ENCODE results near the gene TRAF2.
"Not testable (repeated sequence)": the region's sequence is repeated elsewhere in the genome, so short reads cannot be mapped to it uniquely, and the experiment has no call there.

The TRAF2 gene, protein sequence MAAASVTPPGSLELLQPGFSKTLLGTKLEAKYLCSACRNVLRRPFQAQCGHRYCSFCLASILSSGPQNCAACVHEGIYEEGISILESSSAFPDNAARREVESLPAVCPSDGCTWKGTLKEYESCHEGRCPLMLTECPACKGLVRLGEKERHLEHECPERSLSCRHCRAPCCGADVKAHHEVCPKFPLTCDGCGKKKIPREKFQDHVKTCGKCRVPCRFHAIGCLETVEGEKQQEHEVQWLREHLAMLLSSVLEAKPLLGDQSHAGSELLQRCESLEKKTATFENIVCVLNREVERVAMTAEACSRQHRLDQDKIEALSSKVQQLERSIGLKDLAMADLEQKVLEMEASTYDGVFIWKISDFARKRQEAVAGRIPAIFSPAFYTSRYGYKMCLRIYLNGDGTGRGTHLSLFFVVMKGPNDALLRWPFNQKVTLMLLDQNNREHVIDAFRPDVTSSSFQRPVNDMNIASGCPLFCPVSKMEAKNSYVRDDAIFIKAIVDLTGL

DNA sequence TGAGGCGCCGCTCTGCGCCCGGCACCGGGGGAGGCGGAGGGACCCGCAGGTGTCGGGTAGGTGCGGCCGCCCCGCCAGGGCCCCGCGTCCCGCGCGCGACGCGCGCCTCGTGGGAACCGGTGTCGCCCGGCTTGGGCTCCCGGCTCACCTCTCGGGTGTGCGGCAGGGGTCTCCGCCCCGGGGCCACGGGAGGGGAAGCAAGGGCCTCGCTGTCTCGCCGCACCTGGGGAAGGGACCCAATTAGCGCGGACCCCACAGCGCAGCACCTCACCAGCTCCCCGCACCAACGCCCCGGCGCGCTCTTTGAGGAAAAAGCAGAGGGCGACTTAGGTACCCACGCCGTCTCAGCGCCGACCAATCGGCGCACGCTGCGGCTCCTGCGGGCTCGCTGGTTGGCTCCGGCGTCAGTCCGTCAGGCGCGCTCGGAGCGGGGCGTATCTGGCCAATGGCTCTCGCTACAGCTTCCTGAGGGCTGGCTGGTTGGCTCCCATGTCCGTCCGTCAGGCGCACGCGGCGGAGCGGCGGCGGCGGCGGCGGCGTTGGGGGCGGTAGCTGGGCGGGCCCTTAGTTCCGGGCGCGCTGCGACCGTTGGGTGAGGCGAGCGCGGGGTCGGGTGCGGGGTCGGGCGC, at the start of gene TRAF2:
TRAF2 (plus strand) TSS at position 567 of the 629 bp plus-strand sequence. CDS start 12,225 bp downstream, outside the sequence.
- peak; percentile 99 for DNase-seq (ENCODE audit: low read depth)

DNA sequence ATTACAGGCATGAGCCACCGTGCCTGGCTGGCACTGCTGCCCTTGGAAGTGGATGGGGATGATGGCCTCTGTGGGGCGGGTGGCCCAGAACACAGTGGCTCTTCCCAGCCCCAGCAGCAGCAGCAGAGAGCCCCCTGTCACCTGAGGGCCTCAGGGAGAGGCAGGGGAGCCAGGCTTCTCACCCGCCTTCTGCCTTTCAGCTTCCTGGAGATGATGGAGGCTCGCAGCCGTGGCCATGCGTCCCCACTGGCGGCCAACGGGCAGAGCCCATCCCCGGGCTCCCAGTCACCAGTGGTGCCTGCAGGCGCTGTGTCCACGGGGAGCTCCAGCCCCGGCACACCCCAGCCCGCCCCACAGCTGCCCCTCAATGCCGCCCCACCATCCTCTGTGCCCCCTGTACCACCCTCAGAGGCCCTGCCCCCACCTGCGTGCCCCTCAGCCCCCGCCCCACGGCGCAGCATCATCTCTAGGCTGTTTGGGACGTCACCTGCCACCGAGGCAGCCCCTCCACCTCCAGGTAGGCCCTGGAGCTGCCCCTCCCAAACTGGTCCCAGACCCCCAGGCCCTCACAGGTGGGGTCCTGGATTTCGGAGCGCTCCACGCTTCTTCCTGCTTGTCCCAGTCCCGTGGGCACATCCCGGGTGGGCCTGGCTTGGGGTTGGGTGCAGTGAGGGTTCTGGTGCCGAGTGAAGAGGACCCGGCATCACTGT, 49.0 kb upstream of the TRAF2 start:
- no peak for DNase-seq (ENCODE audit: low read depth)

DNA sequence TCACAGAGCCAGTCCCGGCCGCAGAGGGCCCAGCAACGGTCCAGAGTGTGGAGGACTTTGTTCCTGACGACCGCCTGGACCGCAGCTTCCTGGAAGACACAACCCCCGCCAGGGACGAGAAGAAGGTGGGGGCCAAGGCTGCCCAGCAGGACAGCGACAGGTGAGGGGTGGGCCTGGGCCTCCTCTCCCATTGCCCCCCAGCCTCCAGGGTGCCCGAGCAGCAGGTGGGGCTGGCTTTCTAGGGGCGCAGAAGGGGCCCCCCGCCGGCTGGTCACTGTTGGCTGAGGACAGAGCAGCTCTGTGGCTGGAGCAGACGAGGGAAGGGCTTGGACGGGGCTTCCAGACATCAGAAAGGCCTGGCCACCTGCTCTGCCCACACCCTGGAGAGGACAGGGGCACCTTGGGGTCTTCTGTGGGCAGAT, 48.4 kb upstream of the TRAF2 start:
- not testable (repeated sequence) for DNase-seq (ENCODE audit: low read depth)

DNA sequence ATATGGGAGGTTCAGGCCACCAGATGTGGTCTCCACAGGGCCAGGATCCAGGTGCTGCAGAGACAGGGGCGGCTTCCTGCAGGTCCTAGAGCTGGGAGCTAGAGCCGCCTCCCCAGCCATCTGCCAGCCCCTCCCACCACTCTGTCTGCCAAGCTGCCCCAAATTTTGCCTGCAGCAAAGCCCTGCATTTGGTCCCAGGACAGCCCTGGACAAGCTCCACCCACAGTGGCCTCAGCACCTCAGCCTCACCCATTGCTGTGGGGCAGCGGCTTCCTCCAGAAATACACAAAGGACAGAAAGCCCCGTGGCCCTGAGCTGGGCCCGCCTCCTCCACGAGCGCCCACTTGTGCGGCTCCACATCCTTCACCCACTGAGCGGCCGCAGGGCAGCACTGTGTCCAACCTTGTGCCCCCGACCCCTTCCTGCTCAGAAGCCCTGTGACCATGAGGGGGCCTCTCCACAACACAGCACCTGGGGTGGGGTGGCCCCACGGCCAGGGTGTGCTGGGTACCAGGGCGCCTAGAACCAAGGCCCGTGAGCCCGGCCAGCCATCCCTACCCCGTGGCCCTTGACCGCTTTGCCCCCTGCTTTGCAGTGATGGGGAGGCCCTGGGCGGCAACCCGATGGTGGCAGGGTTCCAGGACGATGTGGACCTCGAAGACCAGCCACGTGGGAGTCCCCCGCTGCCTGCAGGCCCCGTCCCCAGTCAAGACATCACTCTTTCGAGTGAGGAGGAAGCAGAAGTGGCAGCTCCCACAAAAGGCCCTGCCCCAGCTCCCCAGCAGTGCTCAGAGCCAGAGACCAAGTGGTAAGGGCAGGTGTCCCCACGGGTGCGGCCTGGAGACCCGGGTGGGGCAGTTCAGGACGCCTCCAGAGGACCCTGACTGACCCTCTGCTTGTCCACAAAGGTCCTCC, 47.7 kb upstream of the TRAF2 start:
- no peak for DNase-seq (ENCODE audit: low read depth)

DNA sequence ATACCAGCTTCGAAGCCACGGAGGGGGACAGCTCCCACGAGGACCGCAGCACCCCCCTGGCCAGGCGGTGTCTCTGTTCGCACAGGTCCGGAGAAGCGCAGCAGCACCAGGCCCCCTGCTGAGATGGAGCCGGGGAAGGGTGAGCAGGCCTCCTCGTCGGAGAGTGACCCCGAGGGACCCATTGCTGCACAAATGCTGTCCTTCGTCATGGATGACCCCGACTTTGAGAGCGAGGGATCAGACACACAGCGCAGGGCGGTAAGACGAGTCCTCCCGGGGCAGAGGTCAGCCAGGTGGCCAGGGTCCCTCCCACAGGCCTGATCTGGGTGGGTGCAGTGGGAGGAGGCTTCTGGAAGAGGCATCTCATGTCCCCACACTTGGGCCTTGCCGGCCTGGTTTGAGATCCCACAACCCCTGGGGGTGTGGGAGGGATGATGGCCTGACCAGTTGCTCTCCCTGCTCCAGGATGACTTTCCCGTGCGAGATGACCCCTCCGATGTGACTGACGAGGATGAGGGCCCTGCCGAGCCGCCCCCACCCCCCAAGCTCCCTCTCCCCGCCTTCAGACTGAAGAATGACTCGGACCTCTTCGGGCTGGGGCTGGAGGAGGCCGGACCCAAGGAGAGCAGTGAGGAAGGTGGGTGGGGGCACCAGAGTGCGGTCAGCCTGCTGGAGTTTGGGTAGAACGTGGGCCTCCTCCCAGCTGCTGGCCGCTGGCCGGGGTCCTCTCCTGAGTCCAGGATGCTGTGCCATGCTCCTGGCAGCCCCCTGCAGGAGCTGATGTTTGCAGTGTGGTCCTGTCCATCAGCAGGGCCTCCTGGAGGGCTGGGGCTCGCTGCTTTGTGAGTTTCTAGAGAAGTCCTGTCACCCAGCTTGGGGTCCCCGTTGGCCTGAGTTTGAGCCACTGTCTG, 46.8 kb upstream of the TRAF2 start:
- DNase-seq (ENCODE audit: low read depth) = no peak

DNA sequence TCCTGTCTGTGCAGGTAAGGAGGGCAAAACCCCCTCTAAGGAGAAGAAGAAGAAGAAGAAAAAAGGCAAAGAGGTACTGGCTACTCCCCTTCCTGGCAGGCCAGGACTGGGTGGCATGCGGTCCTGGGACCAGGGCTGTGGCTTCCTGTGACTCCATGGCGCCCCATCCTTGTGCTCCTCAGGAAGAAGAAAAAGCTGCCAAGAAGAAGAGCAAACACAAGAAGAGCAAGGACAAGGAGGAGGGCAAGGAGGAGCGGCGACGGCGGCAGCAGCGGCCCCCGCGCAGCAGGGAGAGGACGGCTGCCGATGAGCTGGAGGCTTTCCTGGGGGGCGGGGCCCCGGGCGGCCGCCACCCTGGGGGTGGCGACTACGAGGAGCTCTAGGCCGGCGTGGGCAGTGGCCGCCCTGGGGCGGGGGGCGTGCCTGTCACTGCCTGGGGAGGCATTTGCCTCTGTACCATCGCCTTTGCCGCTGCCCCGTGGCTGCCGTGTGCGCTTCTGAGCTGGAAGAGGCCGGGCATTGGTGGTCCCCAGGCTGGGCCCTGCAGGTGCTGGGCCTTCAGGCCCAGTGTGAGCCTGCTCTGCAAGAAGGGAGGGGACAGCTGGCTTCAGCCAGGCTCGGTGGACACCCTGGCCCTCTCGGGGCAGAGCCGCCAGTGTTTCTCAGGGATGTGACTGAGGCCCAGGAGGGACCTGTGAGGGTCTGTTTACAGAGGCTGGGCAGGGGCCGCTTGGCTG, 46.0 kb upstream of the TRAF2 start:
- DNase-seq (ENCODE audit: low read depth) = no peak

DNA sequence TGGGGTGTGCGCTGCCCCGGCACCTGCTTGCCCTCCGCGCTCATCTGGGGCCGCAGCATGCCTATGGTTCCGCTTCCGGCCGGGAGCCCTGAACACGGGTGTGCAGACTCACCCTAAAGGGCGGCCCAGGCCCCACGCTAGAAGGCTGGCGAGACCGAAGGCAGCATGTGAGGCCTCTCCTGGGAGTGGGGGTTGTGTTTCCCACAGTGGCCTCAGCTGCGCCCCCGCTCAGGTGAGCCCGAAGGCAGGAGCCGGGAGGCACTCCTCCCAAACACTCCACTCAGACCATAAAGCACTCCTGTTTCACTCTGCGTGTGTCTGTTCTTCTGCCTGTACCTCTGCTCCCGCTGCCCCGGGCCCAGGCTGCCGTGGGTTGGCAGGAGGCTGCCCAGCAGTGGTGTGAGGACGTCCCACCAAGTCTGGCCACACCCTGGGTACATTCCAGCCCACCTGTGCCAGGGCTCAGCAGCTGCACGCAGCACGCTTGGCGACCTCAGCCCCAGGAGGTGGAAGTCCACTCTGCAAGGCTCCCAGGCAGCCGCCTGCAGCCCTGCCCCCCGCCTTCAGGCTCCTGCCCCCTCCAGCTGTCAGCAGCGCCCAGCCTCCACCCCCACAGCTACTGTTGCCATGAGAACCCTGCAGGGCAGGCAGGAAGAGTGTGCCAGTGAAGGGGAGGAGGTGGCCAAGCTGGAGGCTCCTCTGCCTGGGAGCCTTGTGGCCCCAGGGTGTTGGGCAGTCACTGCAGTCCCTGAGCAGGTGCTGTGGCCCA, 45.3 kb upstream of the TRAF2 start:
- DNase-seq (ENCODE audit: low read depth) = no peak

DNA sequence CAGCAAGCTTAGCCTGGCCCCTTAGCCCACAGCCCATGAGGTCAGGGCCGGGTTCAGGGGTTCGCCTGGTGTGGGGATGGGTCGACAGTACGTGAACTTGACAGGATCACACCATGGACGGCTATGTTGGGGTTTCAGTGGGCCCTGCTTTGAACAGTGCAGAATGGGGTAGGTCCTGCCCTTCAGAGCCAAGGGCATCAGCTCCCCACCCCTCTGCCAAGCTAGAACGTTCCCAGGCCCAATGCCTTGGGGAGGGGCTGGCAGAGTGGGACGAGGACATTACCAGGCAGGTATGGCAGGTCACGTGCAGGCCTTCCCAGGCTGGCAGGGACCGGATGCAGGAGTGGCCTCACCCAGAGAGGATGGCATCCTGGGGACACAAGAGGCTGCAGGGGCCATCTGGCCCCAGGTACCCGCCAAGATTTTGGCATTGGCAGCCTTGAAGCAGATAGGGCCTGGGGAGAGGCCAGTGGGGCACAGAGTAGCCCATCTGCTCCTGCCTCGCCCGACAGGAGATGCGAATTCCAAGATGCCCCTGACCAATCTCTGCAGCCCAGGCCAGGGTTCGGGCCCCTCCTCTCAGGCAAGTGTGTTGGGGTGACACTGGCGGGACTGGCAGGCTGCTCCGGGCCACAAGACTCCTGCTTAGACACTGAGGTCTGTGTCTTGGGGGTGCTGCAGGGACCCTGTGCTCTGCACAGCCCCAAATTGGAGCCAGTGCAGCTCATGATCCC, 44.5 kb upstream of the TRAF2 start:
- DNase-seq (ENCODE audit: low read depth) = not testable (repeated sequence)

DNA sequence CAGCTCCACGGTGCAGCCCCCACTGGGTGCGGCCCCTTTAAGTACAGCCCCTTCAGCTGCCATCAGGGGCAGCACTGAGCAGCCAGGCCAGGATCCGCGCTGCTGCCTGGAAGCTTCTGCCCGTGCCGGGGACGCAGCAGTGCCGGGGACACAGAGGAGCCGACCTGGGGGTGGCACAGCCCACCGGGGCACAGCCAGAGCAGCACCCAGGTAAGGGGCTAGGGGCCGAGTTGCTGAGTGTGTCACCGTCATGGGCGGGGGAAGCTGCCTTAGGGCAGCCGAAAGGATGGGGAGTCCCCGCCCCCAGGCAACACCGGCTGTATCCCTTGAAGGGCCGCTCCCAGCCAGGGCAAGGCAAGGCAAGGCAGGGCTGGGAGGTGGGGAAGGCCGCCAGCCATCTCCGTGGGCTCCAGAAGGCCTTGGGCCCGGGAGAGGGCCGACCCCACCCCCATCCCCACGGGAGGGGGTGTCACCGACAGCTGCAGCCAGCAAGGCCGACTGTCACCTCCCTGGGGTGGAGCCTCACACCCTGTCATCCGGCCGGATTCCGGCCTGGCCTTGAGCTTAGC, 43.9 kb upstream of the TRAF2 start, which contains the start of gene AJM1:
AJM1 (plus strand) TSS at position 99 of the 569 bp plus-strand sequence. CDS start 1,937 bp downstream, outside the sequence.
- DNase-seq (ENCODE audit: low read depth) = peak; percentile 81

DNA sequence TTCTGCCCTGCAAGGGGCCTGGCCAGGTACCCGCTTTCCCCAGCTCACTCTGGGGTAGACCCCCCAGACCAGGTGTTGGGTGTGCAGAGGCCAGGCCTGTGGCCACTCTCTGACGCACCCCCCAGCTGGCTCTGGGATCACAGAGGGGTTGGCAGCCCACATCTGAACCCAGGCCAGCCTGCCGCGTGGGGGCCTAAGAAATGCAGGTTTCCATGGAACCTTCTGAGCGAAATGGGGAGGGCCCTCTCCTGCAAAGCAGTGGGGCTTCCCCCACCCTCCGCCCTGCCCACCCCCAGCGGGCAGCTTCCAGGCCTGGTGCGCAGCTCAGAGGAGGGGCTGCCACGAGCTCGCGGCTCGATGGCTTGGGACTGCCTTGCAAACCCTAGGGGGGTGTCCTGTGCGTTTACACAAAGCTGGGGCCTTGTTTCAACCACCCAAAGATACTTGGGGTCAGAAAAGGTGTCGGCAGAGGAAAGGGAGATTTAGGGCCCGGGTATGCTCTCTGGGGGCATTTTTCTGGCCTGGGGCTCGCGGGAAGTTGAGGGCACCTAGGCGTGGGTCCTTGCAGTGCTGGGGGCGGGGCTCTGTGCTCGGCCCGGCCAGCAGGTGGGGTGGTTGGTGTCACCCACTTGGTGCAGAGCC, 43.0 kb upstream of the TRAF2 start:
- DNase-seq (ENCODE audit: low read depth) = not testable (repeated sequence)

DNA sequence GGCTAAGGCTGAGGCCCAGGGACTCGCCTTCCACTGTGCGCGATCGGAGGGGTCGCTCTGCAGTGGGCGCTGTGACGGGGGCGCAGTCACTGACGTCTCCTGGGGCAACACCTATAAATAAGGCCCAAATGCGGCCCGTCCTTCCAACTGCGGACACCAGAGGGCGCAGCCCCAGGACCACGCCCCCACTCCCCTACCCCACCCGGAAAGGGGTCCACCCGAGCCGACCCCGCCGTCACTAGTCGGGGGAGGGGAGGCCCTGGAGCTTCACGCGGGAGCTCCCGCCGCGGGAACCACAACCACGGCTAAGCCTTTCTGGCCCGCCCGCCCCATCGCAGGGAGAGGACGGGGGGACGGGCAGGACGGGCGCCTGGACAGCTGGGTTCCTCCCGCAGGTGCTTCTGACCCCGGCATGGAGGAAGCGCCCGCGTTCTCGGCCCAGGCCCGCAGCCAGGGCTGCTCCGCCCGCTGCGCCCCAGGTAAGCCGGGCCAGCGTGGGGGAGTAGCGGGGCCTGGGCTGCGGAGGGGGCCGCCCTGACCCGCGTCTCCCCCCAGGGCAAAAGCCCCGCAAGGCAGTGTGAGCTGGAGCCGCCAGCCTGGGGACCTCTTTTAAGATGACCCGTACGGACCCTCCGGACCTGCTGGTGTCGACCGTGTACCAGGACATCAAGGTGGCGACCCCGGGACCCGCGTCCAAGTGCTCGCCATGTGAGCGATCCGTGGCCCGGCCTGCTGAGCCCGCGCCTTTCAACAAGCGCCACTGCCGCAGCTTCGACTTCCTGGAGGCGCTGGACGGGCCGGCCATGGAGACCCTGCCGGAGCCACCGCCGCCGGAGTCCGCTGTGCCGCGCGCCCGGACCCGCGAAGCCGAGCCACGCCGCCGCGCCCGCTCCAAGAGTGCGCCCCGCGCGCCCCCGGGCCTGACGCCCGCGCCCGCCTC, 42.2 kb upstream of the TRAF2 start:
- peak; percentile 55 for DNase-seq (ENCODE audit: low read depth)

DNA sequence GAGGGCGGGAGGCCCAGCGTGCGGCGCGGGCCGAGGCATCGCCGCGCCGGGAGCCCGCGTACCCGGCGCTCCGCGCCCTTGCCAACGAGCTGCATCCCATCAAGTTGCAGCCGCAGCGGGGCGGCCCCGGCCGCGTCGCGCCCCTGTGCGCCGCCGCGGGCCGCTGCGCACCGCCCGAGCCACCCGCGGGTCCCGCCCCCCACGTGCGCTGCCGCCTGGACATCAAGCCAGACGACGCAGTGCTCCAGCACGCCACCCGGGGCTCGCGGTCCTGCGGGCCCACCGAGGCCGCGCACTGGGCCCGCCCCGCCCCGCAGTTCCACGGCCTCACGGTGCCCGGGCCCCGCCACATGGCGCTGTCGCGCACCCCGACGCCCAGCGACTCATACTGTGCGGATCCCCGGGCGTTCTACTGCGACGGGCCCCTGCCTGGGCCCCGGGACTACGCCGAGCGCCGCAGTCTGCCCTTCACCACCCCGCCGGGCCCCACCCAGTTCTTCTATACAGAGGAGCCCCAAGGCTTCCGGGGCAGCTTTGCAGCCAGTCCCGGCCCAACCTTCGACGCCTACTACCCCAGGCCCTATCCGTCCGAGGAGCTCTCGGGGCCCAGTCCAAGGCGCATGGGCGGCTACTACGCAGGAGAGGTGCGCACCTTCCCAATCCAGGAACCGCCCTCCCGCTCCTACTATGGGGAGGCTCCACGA, 41.4 kb upstream of the TRAF2 start:
- DNase-seq (ENCODE audit: low read depth) = peak; percentile 29

DNA sequence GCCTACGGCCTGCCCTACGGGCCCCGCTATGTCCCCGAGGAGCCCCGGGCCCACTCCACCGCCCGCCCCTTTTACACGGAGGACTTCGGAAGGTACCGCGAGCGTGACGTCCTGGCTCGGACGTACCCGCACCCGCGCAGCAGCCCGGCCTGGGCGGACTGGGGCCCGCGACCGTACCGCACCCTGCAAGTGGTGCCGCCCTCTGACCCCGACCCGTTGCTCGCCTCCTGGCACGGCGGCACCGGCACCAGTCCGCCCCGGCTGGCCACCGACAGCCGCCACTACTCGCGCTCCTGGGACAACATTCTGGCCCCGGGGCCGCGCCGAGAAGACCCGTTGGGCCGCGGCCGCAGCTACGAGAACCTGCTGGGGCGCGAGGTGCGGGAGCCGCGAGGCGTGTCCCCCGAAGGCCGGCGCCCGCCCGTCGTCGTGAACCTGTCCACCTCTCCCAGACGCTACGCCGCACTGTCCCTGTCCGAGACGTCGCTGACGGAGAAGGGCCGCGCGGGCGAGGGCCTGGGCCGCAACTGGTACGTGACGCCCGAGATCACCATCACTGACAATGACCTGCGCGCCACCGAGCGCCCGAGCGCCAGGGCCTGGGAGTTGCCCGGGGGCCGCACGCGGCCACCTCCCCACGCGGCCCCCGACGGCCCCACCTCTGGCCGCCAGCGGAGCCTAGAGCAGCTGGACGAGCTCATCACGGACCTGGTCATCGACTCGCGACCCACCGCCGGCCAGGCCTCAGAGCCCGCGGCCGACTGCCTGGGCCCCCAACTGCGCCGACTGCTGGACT, 40.7 kb upstream of the TRAF2 start:
- DNase-seq (ENCODE audit: low read depth) = no peak

DNA sequence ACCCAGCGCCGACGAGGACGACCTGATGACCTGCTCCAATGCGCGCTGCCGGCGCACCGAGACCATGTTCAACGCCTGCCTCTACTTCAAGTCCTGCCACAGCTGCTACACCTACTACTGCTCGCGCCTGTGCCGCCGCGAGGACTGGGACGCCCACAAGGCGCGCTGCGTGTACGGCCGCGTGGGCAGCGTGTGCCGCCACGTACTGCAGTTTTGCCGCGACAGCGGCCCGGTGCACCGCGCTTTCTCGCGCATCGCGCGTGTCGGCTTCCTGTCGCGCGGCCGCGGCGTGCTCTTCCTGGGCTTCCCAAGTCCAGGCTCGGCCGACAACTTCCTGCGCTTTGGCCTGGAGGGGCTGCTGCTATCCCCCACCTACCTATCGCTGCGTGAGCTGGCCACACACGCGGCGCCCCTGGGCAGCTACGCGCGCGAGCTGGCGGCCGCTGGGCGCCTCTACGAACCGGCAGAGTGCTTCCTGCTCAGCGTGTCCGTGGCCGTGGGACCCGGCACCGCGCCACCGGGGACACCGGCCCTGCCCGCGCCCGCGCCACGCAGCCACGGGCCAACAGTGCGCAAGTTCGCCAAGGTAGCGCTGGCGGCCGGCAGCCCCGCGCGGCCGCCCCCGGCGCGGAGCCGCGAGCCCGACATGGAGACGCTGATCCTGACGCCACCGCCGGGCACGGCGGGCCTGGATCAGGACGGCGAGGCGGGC, 39.8 kb upstream of the TRAF2 start:
- no peak for DNase-seq (ENCODE audit: low read depth)

Data from activated T-cell treated with anti-CD3 and anti-CD28 coated beads for 48 hours (primary cell).